Fibroblast of lung (primary cell): ENCODE measurements around the gene CTTN. TPM values are rescaled to one million over a fixed set of nuclear protein-coding genes. Genes with fewer than 3 reads are reported as not detected.

Experiments used
- DNase-seq, 2 donors: peaks; one replicate each; pipeline versions ENCODE4 v3.0.0 to v3.0.0-alpha.2; 2010; ENCODE audit warnings: low read depth in 2 of 2
- H2AFZ ChIP-seq: 2 replicates; pipeline ENCODE4 v1.5.1; 2012; ENCODE audit warnings: low read length, control low read depth, inconsistent platforms
- H3K27ac ChIP-seq: 2 replicates; pipeline ENCODE4 v1.5.1; 2011; ENCODE audit warnings: low read length, control low read depth; ENCODE audit not compliant: insufficient read depth
- H3K27me3 ChIP-seq: 2 replicates; pipeline ENCODE4 v1.5.1; 2011; ENCODE audit warnings: mild to moderate bottlenecking, low read length; ENCODE audit not compliant: control insufficient read depth, insufficient read depth
- H3K36me3 ChIP-seq: 2 replicates; pipeline ENCODE4 v1.5.1; 2011; ENCODE audit warnings: low read length; ENCODE audit not compliant: control insufficient read depth, insufficient read depth
- H3K4me1 ChIP-seq: 2 replicates; pipeline ENCODE4 v1.5.1; 2011; ENCODE audit warnings: low read length; ENCODE audit not compliant: control insufficient read depth, insufficient read depth; ENCODE audit errors: extremely low read depth
- H3K4me2 ChIP-seq: 2 replicates; pipeline ENCODE4 v1.5.1; 2011; ENCODE audit warnings: low read length, control low read depth; ENCODE audit not compliant: insufficient read depth; ENCODE audit errors: extremely low read depth
- H3K4me3 ChIP-seq, 4 experiments: fragments of 200-600 bp in 1 of 4; sonication (generic) in 1 of 4; replicated peaks in 1 of 4; 2 replicates each; pipeline ENCODE4 v1.5.1; 2011 to 2016; ENCODE audit warnings: low read length in 4 of 4, low read depth in 3 of 4, mild to moderate bottlenecking in 3 of 4, control low read depth in 2 of 4, inconsistent platforms in 1 of 4, mixed read lengths in 1 of 4; ENCODE audit not compliant: insufficient read depth in 1 of 4; ENCODE audit errors: control extremely low read depth in 1 of 4
- H3K79me2 ChIP-seq: 2 replicates; pipeline ENCODE4 v1.5.1; 2012; ENCODE audit warnings: mild to moderate bottlenecking, low read length, inconsistent platforms; ENCODE audit not compliant: control insufficient read depth, insufficient read depth
- H3K9ac ChIP-seq: 2 replicates; pipeline ENCODE4 v1.5.1; 2011; ENCODE audit warnings: mild to moderate bottlenecking, low read length, control low read depth; ENCODE audit not compliant: insufficient read depth
- H3K9me3 ChIP-seq: 2 replicates; pipeline ENCODE4 v1.5.1; 2012; ENCODE audit warnings: low read depth, low read length; ENCODE audit not compliant: control insufficient read depth, insufficient read depth
- H4K20me1 ChIP-seq: 2 replicates; pipeline ENCODE4 v1.5.1; 2011; ENCODE audit warnings: low read length; ENCODE audit not compliant: control insufficient read depth, insufficient read depth; ENCODE audit errors: extremely low read depth
- CTCF ChIP-seq, 2 donors: IDR thresholded peaks in 1 of 2; conservative IDR thresholded peaks in 1 of 2; 1 replicate in 1 of 2; 2 replicates in 1 of 2; pipeline ENCODE4 v1.5.1; 2011 to 2012; ENCODE audit warnings: low read length in 2 of 2, control low read depth in 1 of 2, inconsistent platforms in 1 of 2, low read depth in 1 of 2, mild to moderate bottlenecking in 1 of 2
- EZH2 ChIP-seq: IDR thresholded peaks from 2 replicates; pipeline ENCODE4 v1.5.1; 2012; ENCODE audit warnings: low read length, control low read depth, mild to moderate bottlenecking; ENCODE audit errors: missing control alignments
- polyA plus RNA-seq, 2 donors: library from polyadenylated mRNA; depleted of rRNA in 1 of 2; stranded (reverse) in 1 of 2; unstranded in 1 of 2; fragments of >200 nt; gene quantifications; 2 replicates each; pipeline ENCODE4 v1.2.1, GENCODE V29; 2011 to 2012; ENCODE audit warnings: missing spikeins in 1 of 2
- total RNA-seq: library from RNA; depleted of rRNA; stranded (reverse); fragments of >200 nt; gene quantifications from 2 replicates; pipeline ENCODE4 v1.2.1, GENCODE V29; 2014

The CTTN gene
- total and polyA plus RNA-seq, 2 donors (not counting 1 experiment from before 2014, with no cell fraction given), result 198 to 428 TPM

- H4K20me1 ChIP-seq, result no peaks in the 10 kb centered on the region
- H3K27me3 ChIP-seq, result no peaks in the 10 kb centered on the region
- no peaks in the 10 kb centered on the region for H3K4me1 ChIP-seq
- TF ChIP-seq EZH2 (no peak), CTCF (conservative IDR thresholded peaks at IDR 0.05 in 1 of 2, IDR thresholded peaks at IDR 0.05 in 1 of 2; ENCODE audit: low read depth in 1 of 2, low read length in 2 of 2) (no peak)
- no peak overlapping the region for H3K27ac ChIP-seq
- peaks cover 54% of the 10 kb centered on the region for H3K79me2 ChIP-seq
- H3K4me2 ChIP-seq, result no peak overlapping the region
- H3K9me3 ChIP-seq, result no peaks in the 10 kb centered on the region
- no peak overlapping the region for H2AFZ ChIP-seq
- no peak overlapping the region for H3K4me3 ChIP-seq
- peaks cover 55% of the 10 kb centered on the region for H3K36me3 ChIP-seq
- no peak overlapping the region for H3K9ac ChIP-seq
- DNase-seq, result no peak
Measured at GRCh38 chr11:70409437-70409836, 11.1 kb downstream of the CTTN start.

GRCh38 chr11:70409871-70410270, 11.5 kb downstream of the CTTN start:
- no peak for TF ChIP-seq CTCF (conservative IDR thresholded peaks at IDR 0.05 in 1 of 2, IDR thresholded peaks at IDR 0.05 in 1 of 2; ENCODE audit: low read depth in 1 of 2, low read length in 2 of 2)
- no peak for TF ChIP-seq EZH2
- Histone ChIP-seq H3K36me3 (peaks cover 59% of the 10 kb centered on the region), H3K27me3 (no peaks in the 10 kb centered on the region), H3K4me1 (peaks cover 3% of the 10 kb centered on the region), H3K9ac (no peak overlapping the region), H3K79me2 (peaks cover 49% of the 10 kb centered on the region), H3K27ac (no peak overlapping the region), H2AFZ (no peak overlapping the region), H3K4me2 (no peak overlapping the region), H4K20me1 (no peaks in the 10 kb centered on the region), H3K9me3 (no peaks in the 10 kb centered on the region), H3K4me3 (no peak overlapping the region)
- no peak for DNase-seq

- no peak overlapping the region for H3K27ac ChIP-seq
- DNase-seq, result no peak
- peaks cover 43% of the 10 kb centered on the region for H3K79me2 ChIP-seq
- no peak overlapping the region for H3K9ac ChIP-seq
- H3K4me3 ChIP-seq, result no peak overlapping the region
- no peak overlapping the region for H2AFZ ChIP-seq
- no peaks in the 10 kb centered on the region for H3K27me3 ChIP-seq
- H3K4me2 ChIP-seq, result no peak overlapping the region
- TF ChIP-seq CTCF (conservative IDR thresholded peaks at IDR 0.05 in 1 of 2, IDR thresholded peaks at IDR 0.05 in 1 of 2; ENCODE audit: low read depth in 1 of 2, low read length in 2 of 2) (no peak), EZH2 (no peak)
- no peaks in the 10 kb centered on the region for H3K9me3 ChIP-seq
- H3K4me1 ChIP-seq, result peaks cover 5% of the 10 kb centered on the region
- peaks cover 61% of the 10 kb centered on the region for H3K36me3 ChIP-seq
- no peaks in the 10 kb centered on the region for H4K20me1 ChIP-seq
Measured at GRCh38 chr11:70410276-70411205, 12.2 kb downstream of the CTTN start.
